SW 1271 (cell line): ENCODE measurements around the gene SYTL3.
A peak's percentile ranks its signal among the peaks of the same experiment; 100 is the strongest.

Experiments
- DNase-seq, 2 experiments: peaks; one replicate each; lab custom pipeline; 2025; lab: John Stamatoyannopoulos, UW

Gene SYTL3

DNA sequence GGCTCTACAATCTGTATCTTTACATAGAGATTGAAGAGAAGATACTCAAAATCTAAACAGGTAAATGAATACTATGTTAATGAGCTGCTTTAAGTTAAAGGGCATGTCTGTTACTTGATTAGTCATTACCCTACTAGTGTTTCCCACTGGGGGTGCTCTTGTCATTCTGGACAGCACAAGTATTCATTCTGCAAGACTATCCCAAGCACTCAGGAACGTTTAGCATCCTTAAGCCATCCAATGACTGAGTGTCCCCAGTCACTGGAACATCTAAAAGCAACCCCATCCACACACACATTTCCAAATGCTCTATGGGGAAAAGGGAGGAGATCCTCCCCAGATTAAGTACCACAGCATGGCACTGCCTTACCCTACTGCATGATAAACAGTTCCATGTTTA is 143.6 kb downstream of the SYTL3 start:
- DNase-seq, result peak in 1 of 2 experiments; percentile 18

GRCh38 chr6:158795516-158795915 is 145.7 kb downstream of the SYTL3 start:
- no peak for DNase-seq

DNA sequence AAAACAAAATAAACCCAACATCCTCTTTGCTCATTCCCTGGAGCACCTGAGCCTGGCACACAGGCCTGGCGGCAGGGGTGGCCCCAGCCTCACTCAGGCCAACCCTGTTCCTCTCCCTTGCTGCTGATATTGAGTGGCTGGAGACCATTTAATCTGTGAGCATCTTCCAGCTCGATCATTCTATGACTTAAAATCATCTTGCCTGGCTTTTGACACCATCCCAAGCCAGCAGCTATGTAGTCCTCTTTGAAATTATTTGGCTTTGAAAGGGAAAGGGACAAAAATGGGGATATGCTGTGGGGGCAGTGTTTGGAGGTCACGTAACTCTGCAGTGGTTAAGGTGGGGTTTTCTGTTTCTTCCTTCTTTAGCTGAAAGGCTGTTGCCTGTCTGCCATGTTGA is 146.5 kb downstream of the SYTL3 start:
- DNase-seq, result no peak

- DNase-seq, result no peak
Observed at GRCh38 chr6:158797331-158798310, 147.8 kb downstream of the SYTL3 start.

DNA sequence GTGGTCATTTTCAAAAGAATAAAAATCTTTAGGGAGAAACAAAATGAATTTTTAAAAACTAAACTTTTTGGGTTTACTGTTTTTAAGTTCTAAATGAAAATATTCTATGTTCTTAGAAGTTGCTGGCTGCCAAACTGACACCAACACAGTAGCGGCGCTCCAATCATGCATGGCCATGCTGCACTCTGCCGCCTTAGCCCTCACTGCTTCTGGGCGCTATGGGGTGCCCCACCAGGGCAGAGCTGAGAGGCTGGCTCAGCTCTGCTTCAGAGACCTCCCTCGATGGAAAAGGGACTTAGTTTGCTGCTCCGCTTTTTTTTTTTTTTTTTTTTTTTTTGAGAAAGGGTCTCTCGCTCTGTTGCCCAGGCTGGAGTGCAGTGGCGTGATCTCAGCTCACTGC is 148.5 kb downstream of the SYTL3 start:
- DNase-seq, result no peak

GRCh38 chr6:158799051-158799792 is 149.4 kb downstream of the SYTL3 start:
- DNase-seq, result no peak

DNA sequence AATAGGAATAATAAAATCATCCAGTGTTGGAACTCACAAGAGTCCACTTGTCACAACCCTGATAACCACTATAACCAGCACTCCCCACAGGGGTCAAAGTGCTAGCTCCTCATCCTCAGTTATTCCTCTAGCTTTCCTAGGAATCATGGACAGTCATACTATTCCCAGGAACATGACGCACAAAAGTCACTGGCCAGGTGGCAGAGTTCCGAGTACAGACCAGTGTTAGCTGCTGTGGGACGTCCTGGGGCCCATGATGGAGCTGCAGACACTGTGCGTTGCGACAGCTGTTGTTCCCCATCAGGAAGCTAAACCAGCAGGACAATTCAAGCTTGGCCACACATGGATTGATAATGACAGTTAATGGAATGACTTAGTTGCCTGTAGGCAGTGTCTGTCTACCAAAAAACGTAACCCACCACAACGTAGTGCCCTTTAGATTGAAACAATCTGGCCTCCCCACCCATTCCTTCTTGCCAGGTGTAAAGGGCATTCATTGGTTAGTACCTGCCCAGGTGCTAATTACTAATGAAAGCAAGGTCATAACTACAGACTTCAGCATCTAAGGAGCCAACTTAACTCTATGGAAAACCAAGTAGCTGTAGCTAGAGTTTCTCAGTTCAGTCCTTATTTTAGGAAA is 151.9 kb downstream of the SYTL3 start:
- no peak for DNase-seq

DNA sequence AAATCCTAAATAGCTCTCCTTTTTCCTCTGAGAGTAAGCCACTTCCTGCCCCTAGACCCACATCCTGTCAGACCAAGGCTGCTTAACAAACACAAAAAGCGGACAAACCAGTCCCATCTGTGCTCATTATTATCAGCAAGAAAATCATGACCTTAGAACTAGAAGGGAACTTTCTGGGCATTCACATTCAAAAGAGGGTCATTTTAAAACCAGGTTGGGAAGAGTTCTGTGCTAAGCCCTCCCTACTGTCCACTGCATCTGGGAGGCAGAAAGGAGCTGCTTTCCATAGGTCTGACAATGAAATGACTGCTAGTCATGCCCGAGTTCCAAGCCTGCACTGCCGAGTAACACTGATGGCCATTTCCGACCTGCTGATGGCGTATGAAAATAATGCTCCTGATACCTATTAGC is 153.9 kb downstream of the SYTL3 start:
- DNase-seq, result peak in 1 of 2 experiments; percentile 17

DNA sequence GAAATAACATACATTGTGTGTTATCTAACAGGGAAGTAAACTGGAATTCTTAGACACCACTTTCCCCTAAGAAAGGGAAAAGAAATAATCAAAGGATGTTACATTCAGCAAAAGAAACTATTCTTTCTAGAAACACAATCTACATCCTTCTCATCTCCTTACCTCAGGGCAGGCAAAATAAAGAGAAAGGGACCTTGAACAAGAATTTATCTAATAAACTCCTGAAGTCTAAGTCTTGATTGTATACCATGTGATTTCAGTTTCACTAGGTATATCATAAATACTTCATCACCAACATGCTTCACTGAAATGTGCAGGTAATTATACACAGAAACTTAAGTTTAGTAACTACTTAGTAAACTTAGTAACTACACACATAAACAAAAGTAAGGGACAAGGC is 154.4 kb downstream of the SYTL3 start:
- DNase-seq, result no peak

DNA sequence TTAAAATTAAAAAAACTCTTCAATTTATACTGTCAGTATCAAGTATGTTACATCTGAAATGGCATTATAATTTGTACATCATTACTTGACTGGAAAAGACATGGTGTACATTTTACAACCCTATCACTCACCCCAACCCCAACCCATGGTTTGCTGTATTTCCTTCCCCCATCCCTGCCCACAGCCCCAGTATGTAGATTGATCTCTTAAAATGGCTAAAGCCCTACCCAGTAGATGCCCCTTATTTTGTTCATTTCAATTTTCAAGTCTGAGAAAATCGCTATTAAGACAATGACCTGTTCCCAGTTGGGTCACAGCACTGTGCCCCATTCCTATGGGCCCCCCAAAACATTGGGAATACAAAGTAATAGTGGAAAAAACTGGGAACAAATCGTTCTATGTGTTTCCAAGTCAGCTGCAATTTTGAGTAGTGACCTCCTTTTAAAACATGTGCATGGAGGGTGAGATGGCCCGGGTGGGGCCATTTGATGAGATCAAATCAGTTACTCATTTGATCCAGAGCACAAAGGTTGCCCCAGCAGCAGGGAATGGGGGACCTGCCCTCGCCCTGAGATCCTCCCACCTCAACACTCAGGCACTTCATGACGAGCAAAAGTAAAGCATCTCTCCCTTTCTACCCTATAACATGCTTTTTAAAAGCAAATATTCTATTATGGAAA is 156.0 kb downstream of the SYTL3 start:
- DNase-seq, result no peak

DNA sequence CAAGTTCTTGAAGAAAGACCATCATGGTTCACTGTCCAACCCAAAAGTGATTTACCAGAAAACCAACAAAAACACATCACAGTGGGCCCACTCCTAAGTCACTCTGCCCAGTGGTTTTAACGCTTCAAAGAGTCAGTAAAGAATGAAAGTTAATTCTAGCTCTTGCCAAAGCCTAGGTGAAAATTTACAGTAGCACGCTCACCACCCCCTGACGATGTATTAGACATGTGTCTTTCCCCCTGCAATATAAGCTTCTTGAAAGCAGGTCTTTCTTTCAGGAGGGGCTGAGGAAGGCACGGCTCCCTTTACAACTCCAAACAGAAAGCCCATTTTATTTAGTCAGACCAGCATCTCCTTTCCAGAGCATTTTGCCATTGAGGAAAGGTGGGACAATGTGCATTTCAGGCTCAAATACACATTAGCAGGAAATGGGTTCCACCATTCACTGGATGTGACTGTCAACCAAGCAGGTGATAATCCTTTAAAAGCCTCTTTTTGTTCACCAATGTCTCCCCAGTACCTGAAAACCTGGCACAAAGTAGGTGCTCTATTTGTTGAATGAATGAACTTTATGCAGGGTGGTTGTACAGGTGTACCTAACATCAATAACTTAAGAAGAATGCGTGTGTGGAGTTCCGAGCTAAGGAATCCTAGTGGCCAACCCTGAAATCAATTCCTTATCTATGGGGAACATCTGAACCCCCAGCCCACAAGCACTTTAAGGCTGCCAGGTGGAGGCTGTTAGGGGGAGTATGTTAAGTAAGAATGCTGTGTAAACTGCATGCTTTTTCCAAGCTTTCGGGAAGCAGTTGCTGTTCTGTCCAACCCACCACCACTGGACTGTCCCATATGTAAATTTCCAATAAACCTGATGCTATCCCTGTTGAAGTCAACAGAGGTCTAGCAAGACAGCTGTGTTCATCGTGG is 157.9 kb downstream of the SYTL3 start:
- DNase-seq, result no peak

DNA sequence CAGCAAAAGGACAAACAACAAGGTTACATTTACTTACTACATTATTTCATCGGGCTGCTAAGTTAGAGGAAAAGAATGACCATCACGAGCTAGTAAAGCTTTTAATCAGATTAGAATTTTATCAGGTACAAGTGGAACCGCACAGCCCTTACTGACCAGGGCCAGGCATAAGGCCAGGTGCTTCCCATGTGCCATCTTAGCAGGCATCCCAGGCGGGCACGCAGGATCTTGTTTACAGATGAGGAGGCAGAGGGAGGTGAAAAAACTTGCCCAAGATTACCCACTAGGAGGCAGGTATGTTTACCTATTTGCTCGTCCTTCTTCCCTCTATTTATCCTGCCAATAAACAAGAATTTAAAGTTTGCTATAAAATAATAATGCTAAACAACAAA is 158.6 kb downstream of the SYTL3 start:
- DNase-seq, result no peak

DNA sequence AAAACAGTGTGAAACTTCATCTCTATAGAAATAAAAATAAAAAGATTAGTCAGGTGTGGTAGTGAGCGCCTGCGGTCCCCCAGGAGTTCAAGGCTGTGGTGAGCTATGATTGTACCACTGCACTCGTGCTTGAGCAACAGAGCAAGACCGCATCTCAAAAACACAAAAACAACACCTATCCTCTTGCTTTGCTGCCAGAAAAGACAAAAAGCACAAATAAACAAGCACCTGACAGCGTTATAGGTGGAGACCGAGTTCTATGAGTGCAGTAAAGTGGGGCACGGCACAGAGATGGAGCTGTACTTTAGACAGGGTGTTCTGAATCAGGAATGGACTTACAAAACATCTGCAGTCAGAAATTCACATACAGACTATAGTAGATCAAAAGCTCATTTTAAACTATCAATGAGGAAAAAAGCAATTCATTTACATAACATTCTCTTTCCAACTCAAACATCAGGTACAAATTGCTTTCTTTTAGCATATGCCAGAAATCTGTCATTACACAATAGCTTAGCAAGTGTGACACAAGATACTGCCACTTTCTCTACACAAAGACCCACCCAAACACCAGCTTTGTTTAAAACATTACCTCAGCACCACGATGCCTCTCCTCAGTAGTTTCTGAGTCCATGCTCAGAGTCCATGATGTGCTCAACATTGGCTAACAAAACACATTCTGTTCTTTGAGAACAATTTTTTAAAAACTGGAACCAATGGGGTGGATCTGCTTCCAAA is 159.3 kb downstream of the SYTL3 start:
- no peak for DNase-seq

DNA sequence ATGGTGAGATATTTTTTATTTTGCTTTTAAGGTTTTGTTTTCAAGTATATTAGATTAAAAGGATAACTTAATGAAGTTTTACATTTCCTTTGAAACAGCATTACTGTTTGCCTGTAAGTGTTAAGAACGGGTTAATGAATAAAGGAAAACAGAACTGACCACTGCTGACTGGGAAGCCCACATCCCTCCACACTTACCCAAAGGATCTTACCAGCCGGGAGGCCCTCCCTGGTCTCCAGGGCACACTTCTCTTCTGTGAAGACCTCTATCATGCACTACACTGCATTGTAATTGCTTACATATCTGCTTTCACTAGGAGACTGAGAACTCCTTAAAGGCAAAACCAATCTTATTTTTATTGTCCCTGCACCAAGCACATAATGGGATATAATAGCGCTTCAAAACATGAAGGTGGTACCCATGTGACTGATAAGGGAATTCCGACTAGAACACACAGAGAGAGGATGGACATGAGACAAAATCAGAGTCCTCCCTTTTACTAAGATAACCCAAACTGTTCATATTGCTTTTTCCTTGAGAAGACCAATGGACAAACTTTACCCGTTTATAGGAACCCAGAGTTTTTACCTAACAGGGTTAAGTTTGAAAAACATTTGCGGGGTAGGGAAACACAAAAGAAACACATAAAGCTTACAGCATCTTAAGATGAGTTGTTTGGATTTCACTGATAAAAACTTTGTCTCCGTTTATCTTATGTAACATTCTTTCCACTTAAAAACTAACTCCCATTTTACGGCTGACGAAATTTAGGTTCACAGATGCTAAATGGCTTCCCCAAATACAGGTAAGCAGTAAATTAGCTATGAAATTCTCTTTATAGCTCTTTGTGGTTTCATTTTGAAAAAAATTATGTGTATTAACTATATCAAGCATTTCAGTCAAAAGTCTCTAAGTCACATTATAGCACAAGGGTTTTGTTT is 160.6 kb downstream of the SYTL3 start:
- DNase-seq, result no peak

GRCh38 chr6:158812611-158813010 is 162.8 kb downstream of the SYTL3 start:
- no peak for DNase-seq

DNA sequence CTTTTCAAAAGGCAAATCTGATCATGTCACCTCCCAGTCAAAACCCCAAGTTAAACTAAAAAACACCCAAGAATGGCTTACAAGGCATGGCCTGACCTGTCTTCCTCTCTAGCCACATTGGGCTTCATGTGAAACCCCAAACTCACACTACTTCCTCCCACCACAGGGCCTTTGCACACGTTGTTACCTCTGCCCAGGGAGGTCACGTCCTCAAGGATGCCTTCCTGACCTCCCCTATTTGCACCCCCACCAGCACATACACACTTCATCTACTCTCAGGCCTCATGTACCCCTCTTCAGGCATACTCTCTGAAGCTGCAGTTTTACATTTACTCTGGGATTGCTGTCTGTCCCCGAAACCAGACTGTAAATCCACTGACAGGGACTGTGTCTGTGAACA is 163.2 kb downstream of the SYTL3 start:
- no peak for DNase-seq
